Cardiac fibroblast (primary cell): ENCODE results near the gene ST3GAL4.

Source experiments
- DNase-seq, 2 donors: peaks; one replicate each; pipeline versions ENCODE4 v3.0.0 to v3.0.0-alpha.2; 2010; ENCODE audit warnings: low read depth in 2 of 2
- H3K4me3 ChIP-seq, 2 donors: replicated peaks in 1 of 2; 1 replicate in 1 of 2; 2 replicates in 1 of 2; pipeline ENCODE4 v1.5.1; 2011; ENCODE audit warnings: low read depth in 2 of 2, low read length in 2 of 2, mild to moderate bottlenecking in 2 of 2, moderate library complexity in 1 of 2
- CTCF ChIP-seq: IDR thresholded peaks from one replicate; pipeline ENCODE4 v1.5.1; 2011; ENCODE audit warnings: low read depth, mild to moderate bottlenecking, low read length, inconsistent platforms

Gene ST3GAL4

GRCh38 chr11:126430581-126431335 is 75.3 kb downstream of the ST3GAL4 start:
- no peak for TF ChIP-seq CTCF
- no peak for DNase-seq
- no peak overlapping the region for H3K4me3 ChIP-seq

GRCh38 chr11:126431401-126432064 is 76.0 kb downstream of the ST3GAL4 start:
- H3K4me3 ChIP-seq: no peak overlapping the region
- DNase-seq: peak; percentile 80 to 84
- no peak for TF ChIP-seq CTCF

- TF ChIP-seq CTCF: no peak
- H3K4me3 ChIP-seq: no peak overlapping the region
- no peak for DNase-seq
Measured at GRCh38 chr11:126432065-126432461, 76.6 kb downstream of the ST3GAL4 start.

- TF ChIP-seq CTCF: no peak
- DNase-seq: no peak
- H3K4me3 ChIP-seq: no peak overlapping the region
Measured at GRCh38 chr11:126432525-126432924, 77.0 kb downstream of the ST3GAL4 start.

GRCh38 chr11:126433244-126433846 is 77.9 kb downstream of the ST3GAL4 start:
- no peak overlapping the region for H3K4me3 ChIP-seq
- no peak for TF ChIP-seq CTCF
- no peak for DNase-seq

- TF ChIP-seq CTCF: no peak
- DNase-seq: no peak
- H3K4me3 ChIP-seq: no peak overlapping the region
Measured at GRCh38 chr11:126433989-126434949, 78.8 kb downstream of the ST3GAL4 start.
